Adipocyte (in vitro differentiated cells): ENCODE data around the gene SIK3.
"Not testable (repeated sequence)": the region's sequence is repeated elsewhere in the genome, so short reads cannot be mapped to it uniquely, and the experiment has no call there.

Experiments used
- DNase-seq: peaks from one replicate; pipeline ENCODE4 v3.0.0-alpha.2; 2015; ENCODE audit warnings: low read depth
- H3K27me3 ChIP-seq: replicated peaks from 2 replicates; pipeline ENCODE4 v1.7.0; 2013; ENCODE audit warnings: mild to moderate bottlenecking, low read length, moderate library complexity; ENCODE audit not compliant: control insufficient read depth, insufficient read depth
- H3K36me3 ChIP-seq: 2 replicates; pipeline ENCODE4 v1.7.0; 2013; ENCODE audit warnings: low read length, mild to moderate bottlenecking, moderate library complexity; ENCODE audit not compliant: control insufficient read depth, insufficient read depth, severe bottlenecking
- H3K4me1 ChIP-seq: 2 replicates; pipeline ENCODE4 v1.7.0; 2013; ENCODE audit warnings: mild to moderate bottlenecking, low read length, moderate library complexity; ENCODE audit not compliant: control insufficient read depth, insufficient read depth
- H3K4me3 ChIP-seq: 2 replicates; pipeline ENCODE4 v1.7.0; 2013; ENCODE audit warnings: mild to moderate bottlenecking, low read length, moderate library complexity
- H3K9ac ChIP-seq: 2 replicates; pipeline ENCODE4 v1.7.0; 2013; ENCODE audit warnings: mild to moderate bottlenecking, low read length, moderate library complexity
- H3K9me3 ChIP-seq: 2 replicates; pipeline ENCODE4 v1.7.0; 2013; ENCODE audit warnings: mild to moderate bottlenecking, low read length, moderate library complexity; ENCODE audit not compliant: control insufficient read depth

SIK3 gene

GRCh38 chr11:117057727-117058126, 40.5 kb downstream of the SIK3 start:
- Histone ChIP-seq H3K4me3 (no peak overlapping the region), H3K27me3 (no peaks in the 10 kb centered on the region), H3K9me3 (no peaks in the 10 kb centered on the region), H3K36me3 (no peaks in the 10 kb centered on the region), H3K9ac (no peak overlapping the region), H3K4me1 (peaks cover 11% of the 10 kb centered on the region)
- no peak for DNase-seq

GRCh38 chr11:117057317-117057716, 40.9 kb downstream of the SIK3 start:
- Histone ChIP-seq H3K36me3 (no peaks in the 10 kb centered on the region), H3K9me3 (no peaks in the 10 kb centered on the region), H3K4me1 (peaks cover 6% of the 10 kb centered on the region), H3K4me3 (no peak overlapping the region), H3K9ac (no peak overlapping the region), H3K27me3 (no peaks in the 10 kb centered on the region)
- DNase-seq: no peak

- Histone ChIP-seq H3K36me3 (no peaks in the 10 kb centered on the region), H3K9ac (no peak overlapping the region), H3K9me3 (no peaks in the 10 kb centered on the region), H3K4me3 (no peak overlapping the region), H3K4me1 (peaks cover 4% of the 10 kb centered on the region), H3K27me3 (no peaks in the 10 kb centered on the region)
- no peak for DNase-seq
Observed at GRCh38 chr11:117055469-117055868, 42.8 kb downstream of the SIK3 start.

- no peaks in the 10 kb centered on the region for H3K27me3 ChIP-seq
- no peaks in the 10 kb centered on the region for H3K9me3 ChIP-seq
- no peaks in the 10 kb centered on the region for H3K36me3 ChIP-seq
- H3K4me3 ChIP-seq: no peak overlapping the region
- DNase-seq: no peak
- H3K9ac ChIP-seq: no peak overlapping the region
- peaks cover 4% of the 10 kb centered on the region for H3K4me1 ChIP-seq
Observed at GRCh38 chr11:117054382-117054781, 43.8 kb downstream of the SIK3 start.

- no peak overlapping the region for H3K4me3 ChIP-seq
- no peaks in the 10 kb centered on the region for H3K27me3 ChIP-seq
- H3K9ac ChIP-seq: no peak overlapping the region
- no peak for DNase-seq
- no peaks in the 10 kb centered on the region for H3K9me3 ChIP-seq
- H3K4me1 ChIP-seq: no peaks in the 10 kb centered on the region
- no peaks in the 10 kb centered on the region for H3K36me3 ChIP-seq
Observed at GRCh38 chr11:117052196-117053149, 45.8 kb downstream of the SIK3 start.

- not testable (repeated sequence) for DNase-seq
Observed at GRCh38 chr11:117050121-117050520, 48.1 kb downstream of the SIK3 start.

GRCh38 chr11:117046627-117047026, 51.6 kb downstream of the SIK3 start:
- H3K36me3 ChIP-seq, DNase-seq, H3K27me3 ChIP-seq, H3K9me3 ChIP-seq, H3K9ac ChIP-seq, H3K4me3 ChIP-seq: not testable (repeated sequence)
- peaks cover 36% of the 10 kb centered on the region for H3K4me1 ChIP-seq

More at GRCh38 chr11:117050121-117050520, 48.1 kb downstream of the SIK3 start:
- H3K9me3 ChIP-seq, H3K36me3 ChIP-seq, H3K9ac ChIP-seq, H3K27me3 ChIP-seq, H3K4me3 ChIP-seq: not testable (repeated sequence)
- peaks cover 15% of the 10 kb centered on the region for H3K4me1 ChIP-seq

GRCh38 chr11:117045956-117046355, 52.3 kb downstream of the SIK3 start:
- peak overlapping the region; percentile 24 for H3K9ac ChIP-seq
- peak; percentile 84 for DNase-seq
- no peaks in the 10 kb centered on the region for H3K27me3 ChIP-seq

GRCh38 chr11:117045196-117045595, 53.0 kb downstream of the SIK3 start:
- Histone ChIP-seq H3K27me3 (no peaks in the 10 kb centered on the region), H3K9me3 (no peaks in the 10 kb centered on the region), H3K9ac (peak overlapping the region; percentile 39), H3K4me1 (peaks cover 36% of the 10 kb centered on the region), H3K36me3 (no peaks in the 10 kb centered on the region), H3K4me3 (peak overlapping the region; percentile 16)
- peak; percentile 85 for DNase-seq

More at GRCh38 chr11:117045956-117046355, 52.3 kb downstream of the SIK3 start:
- Histone ChIP-seq H3K4me1 (peaks cover 36% of the 10 kb centered on the region), H3K36me3 (no peaks in the 10 kb centered on the region), H3K9me3 (no peaks in the 10 kb centered on the region), H3K4me3 (peak overlapping the region; percentile 16)

GRCh38 chr11:117044287-117045035, 53.8 kb downstream of the SIK3 start:
- Histone ChIP-seq H3K9me3 (no peaks in the 10 kb centered on the region), H3K4me1 (peaks cover 36% of the 10 kb centered on the region), H3K9ac (peak overlapping the region; percentile 39), H3K27me3 (no peaks in the 10 kb centered on the region), H3K4me3 (peak overlapping the region; percentile 16), H3K36me3 (no peaks in the 10 kb centered on the region)
- DNase-seq: no peak

GRCh38 chr11:117042689-117043088, 55.5 kb downstream of the SIK3 start:
- peaks cover 36% of the 10 kb centered on the region for H3K4me1 ChIP-seq
- no peak overlapping the region for H3K4me3 ChIP-seq
- no peak overlapping the region for H3K9ac ChIP-seq
- no peaks in the 10 kb centered on the region for H3K9me3 ChIP-seq
- DNase-seq: peak; percentile 31
- no peaks in the 10 kb centered on the region for H3K27me3 ChIP-seq
- no peaks in the 10 kb centered on the region for H3K36me3 ChIP-seq
